DND-41 (cell line): Measurements from ENCODE around the gene TLCD2.

Experiments used
- ATAC-seq: fragments of 200-7000 bp; cut with Tn5 transposase; 3 replicates; pipeline ENCODE4 v1.9.1; 2021; ENCODE audit warnings: low read depth; ENCODE audit not compliant: insufficient read depth
- DNase-seq: peaks from one replicate; pipeline ENCODE4 v3.0.0-alpha.2; 2020
- H2AFZ ChIP-seq: 2 replicates; pipeline ENCODE4 v1.6.0; 2012; ENCODE audit warnings: low read depth, low read length
- H3K27ac ChIP-seq: 2 replicates; pipeline ENCODE4 v1.5.1; 2012; ENCODE audit warnings: low read length, inconsistent platforms
- H3K27me3 ChIP-seq: fragments of 200-600 bp; sonication (generic); 2 replicates; pipeline ENCODE4 v1.6.0; 2012; ENCODE audit warnings: low read length, mild to moderate bottlenecking, inconsistent platforms; ENCODE audit not compliant: insufficient read depth, poor library complexity
- H3K36me3 ChIP-seq: 2 replicates; pipeline ENCODE4 v1.5.1; 2012; ENCODE audit warnings: low read length, inconsistent platforms; ENCODE audit not compliant: insufficient read depth
- H3K4me1 ChIP-seq: 2 replicates; pipeline ENCODE4 v1.5.1; 2012; ENCODE audit warnings: mild to moderate bottlenecking, low read length; ENCODE audit not compliant: insufficient read depth
- H3K4me2 ChIP-seq: 2 replicates; pipeline ENCODE4 v1.6.0; 2012; ENCODE audit warnings: mild to moderate bottlenecking, moderate library complexity, low read length, inconsistent platforms; ENCODE audit not compliant: insufficient read depth
- H3K4me3 ChIP-seq, 2 experiments: fragments of 200-600 bp in 1 of 2; shearing (Covaris generic) in 1 of 2; 2 replicates each; pipeline ENCODE4 v1.5.1; 2012 to 2016; ENCODE audit warnings: inconsistent platforms in 2 of 2, low read length in 2 of 2, mild to moderate bottlenecking in 2 of 2, low read depth in 1 of 2, moderate library complexity in 1 of 2
- H3K79me2 ChIP-seq: 2 replicates; pipeline ENCODE4 v1.6.0; 2012; ENCODE audit warnings: low read length, inconsistent platforms; ENCODE audit not compliant: insufficient read depth
- H3K9ac ChIP-seq: 2 replicates; pipeline ENCODE4 v1.6.0; 2012; ENCODE audit warnings: low read depth, mild to moderate bottlenecking, inconsistent platforms, low read length, moderate library complexity
- H3K9me3 ChIP-seq: 2 replicates; pipeline ENCODE4 v1.5.1; 2012; ENCODE audit warnings: low read length, moderate library complexity, mild to moderate bottlenecking, inconsistent platforms; ENCODE audit not compliant: insufficient read depth, severe bottlenecking
- H4K20me1 ChIP-seq: 2 replicates; pipeline ENCODE4 v1.6.0; 2012; ENCODE audit warnings: low read length; ENCODE audit not compliant: insufficient read depth
- EZH2 ChIP-seq: IDR thresholded peaks from 3 replicates; pipeline ENCODE4 v1.6.1; 2012; ENCODE audit warnings: borderline replicate concordance, low read depth, mild to moderate bottlenecking, moderate library complexity, low read length, inconsistent platforms; ENCODE audit not compliant: severe bottlenecking
- TF ChIP-seq, protein P1 (sequence below): IDR thresholded peaks from 2 replicates; pipeline ENCODE4 v1.5.1; 2012; ENCODE audit warnings: borderline replicate concordance, low read length, moderate library complexity, mild to moderate bottlenecking; ENCODE audit not compliant: poor library complexity, severe bottlenecking; ENCODE audit errors: extremely low read depth

Gene TLCD2

DNA sequence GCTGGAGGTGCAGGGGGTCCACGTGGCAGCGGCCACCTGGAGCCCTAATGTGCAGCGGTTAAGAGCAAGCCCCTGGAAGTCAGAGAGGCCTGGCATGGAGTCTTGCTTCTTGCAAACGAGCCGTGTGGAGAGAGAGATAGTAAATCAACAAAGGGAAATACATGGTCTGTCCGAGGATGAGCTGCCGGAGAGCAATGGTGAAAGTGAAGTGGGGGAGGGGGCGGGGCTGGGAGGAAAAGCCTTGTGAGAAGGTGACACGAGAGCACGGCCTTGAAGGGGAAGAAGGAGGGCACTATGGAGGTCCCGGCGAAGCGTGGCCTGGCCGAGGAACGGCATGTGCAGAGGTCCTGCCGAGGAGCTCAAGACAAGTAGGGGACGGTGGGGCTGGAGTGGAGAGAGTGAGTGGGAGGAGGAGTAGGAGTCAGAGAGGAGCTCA lies 45.7 kb upstream of the TLCD2 start:
- no peak for ATAC-seq
- no peak overlapping the region for H3K4me2 ChIP-seq
- no peaks in the 10 kb centered on the region for H3K79me2 ChIP-seq
- no peak overlapping the region for H3K4me3 ChIP-seq
- no peak overlapping the region for H3K27ac ChIP-seq
- no peaks in the 10 kb centered on the region for H3K36me3 ChIP-seq
- H3K9me3 ChIP-seq, result no peaks in the 10 kb centered on the region
- DNase-seq, result no peak
- H2AFZ ChIP-seq, result no peak overlapping the region
- no peak for TF ChIP-seq EZH2
- TF ChIP-seq, protein P1, sequence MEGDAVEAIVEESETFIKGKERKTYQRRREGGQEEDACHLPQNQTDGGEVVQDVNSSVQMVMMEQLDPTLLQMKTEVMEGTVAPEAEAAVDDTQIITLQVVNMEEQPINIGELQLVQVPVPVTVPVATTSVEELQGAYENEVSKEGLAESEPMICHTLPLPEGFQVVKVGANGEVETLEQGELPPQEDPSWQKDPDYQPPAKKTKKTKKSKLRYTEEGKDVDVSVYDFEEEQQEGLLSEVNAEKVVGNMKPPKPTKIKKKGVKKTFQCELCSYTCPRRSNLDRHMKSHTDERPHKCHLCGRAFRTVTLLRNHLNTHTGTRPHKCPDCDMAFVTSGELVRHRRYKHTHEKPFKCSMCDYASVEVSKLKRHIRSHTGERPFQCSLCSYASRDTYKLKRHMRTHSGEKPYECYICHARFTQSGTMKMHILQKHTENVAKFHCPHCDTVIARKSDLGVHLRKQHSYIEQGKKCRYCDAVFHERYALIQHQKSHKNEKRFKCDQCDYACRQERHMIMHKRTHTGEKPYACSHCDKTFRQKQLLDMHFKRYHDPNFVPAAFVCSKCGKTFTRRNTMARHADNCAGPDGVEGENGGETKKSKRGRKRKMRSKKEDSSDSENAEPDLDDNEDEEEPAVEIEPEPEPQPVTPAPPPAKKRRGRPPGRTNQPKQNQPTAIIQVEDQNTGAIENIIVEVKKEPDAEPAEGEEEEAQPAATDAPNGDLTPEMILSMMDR, result no peak
- H3K9ac ChIP-seq, result no peak overlapping the region
- H3K4me1 ChIP-seq, result no peaks in the 10 kb centered on the region
- H3K27me3 ChIP-seq, result no peaks in the 10 kb centered on the region
- no peaks in the 10 kb centered on the region for H4K20me1 ChIP-seq

DNA sequence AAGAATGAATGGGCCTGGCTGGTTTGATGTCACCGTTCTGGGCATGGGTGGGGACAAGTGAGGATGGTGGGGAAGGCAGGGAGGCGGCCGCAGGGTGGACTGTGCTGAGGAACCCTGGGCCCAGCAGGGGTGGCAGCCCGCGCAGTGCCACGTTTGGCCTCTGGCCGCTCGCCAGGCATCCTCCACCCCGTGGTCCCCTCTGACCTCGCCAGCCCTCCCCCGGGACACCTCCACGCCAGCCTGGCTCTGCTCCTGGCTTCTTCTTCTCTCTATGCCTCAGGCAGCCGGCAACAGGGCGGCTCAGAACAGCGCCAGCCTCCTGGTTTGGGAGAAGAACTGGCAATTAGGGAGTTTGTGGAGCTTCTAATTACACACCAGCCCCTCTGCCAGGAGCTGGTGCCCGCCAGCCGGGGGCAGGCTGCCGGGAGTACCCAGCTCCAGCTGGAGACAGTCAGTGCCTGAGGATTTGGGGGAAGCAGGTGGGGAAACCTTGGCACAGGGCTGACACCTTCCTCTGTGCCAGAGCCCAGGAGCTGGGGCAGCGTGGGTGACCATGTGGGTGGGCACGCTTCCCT lies 45.2 kb upstream of the TLCD2 start:
- H3K4me3 ChIP-seq, result no peak overlapping the region
- no peaks in the 10 kb centered on the region for H3K36me3 ChIP-seq
- no peaks in the 10 kb centered on the region for H4K20me1 ChIP-seq
- DNase-seq (no peak), ATAC-seq (no peak)
- H3K4me2 ChIP-seq, result no peak overlapping the region
- H3K4me1 ChIP-seq, result no peaks in the 10 kb centered on the region
- H3K27me3 ChIP-seq, result no peaks in the 10 kb centered on the region
- H3K79me2 ChIP-seq, result no peaks in the 10 kb centered on the region
- H2AFZ ChIP-seq, result no peak overlapping the region
- no peaks in the 10 kb centered on the region for H3K9me3 ChIP-seq
- H3K27ac ChIP-seq, result no peak overlapping the region
- no peak overlapping the region for H3K9ac ChIP-seq
- TF ChIP-seq EZH2, result no peak
- TF ChIP-seq, protein P1, result no peak

DNA sequence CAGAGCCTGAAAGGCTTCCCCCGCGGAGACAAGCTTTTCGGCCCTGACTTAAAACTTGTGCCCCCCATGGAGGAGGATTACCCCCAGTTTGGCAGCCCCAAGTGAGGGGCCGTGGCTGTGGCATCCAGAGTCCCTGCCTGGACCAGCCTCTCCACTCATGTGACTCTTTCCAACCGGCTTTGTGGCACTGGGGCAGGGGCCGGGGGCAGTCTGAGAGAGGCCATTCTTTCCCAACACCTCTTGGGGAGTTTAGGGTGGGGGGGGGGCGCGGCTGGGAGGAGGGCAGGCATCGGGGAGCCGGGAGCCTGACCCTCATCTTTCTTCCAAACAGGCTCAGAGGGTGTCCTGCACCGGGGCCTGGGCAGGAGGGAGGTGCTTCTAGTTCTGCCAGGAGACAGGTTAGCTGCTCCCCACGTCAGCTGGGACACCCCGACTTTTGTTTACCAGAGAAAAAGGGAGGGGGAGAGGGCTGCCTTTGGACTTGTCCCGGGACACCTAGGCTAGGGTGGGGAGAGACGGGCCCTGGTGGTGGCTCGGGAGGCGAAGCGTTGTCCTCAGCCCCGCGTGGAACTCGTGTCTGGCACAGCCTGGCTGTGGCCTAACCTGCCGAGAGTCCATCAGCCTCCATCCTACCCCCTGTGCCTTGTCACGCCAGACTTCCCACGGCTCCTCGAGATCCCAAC lies 44.4 kb upstream of the TLCD2 start:
- no peak overlapping the region for H3K4me2 ChIP-seq
- H3K9me3 ChIP-seq, result no peaks in the 10 kb centered on the region
- H3K36me3 ChIP-seq, result no peaks in the 10 kb centered on the region
- TF ChIP-seq, protein P1, result no peak
- no peak for TF ChIP-seq EZH2
- H3K4me1 ChIP-seq, result no peaks in the 10 kb centered on the region
- ATAC-seq (no peak), DNase-seq (no peak)
- no peak overlapping the region for H3K27ac ChIP-seq
- H2AFZ ChIP-seq, result no peak overlapping the region
- no peaks in the 10 kb centered on the region for H4K20me1 ChIP-seq
- no peak overlapping the region for H3K9ac ChIP-seq
- H3K27me3 ChIP-seq, result no peaks in the 10 kb centered on the region
- no peak overlapping the region for H3K4me3 ChIP-seq
- no peaks in the 10 kb centered on the region for H3K79me2 ChIP-seq
